DOHH2 (cell line): Measurements from ENCODE around the gene NAA11.

Experiments used
- H3F3A ChIP-seq: fragments of 200-600 bp; sonication (generic), shearing (Covaris generic); 2 replicates; pipeline ENCODE4 v1.6.0; 2016; ENCODE audit warnings: antibody characterized with exemption, mild to moderate bottlenecking; ENCODE audit not compliant: control insufficient read depth, insufficient read depth
- H3K27ac ChIP-seq: fragments of 200-600 bp; sonication (generic); 2 replicates; pipeline ENCODE4 v1.5.1; 2014; ENCODE audit warnings: low read depth, mild to moderate bottlenecking, low read length, moderate library complexity
- H3K27me3 ChIP-seq: fragments of 200-600 bp; sonication (generic); 2 replicates; pipeline ENCODE4 v1.6.1; 2014; ENCODE audit warnings: mild to moderate bottlenecking, low read length, mixed read lengths; ENCODE audit not compliant: control insufficient read depth
- H3K36me3 ChIP-seq: fragments of 200-600 bp; sonication (generic); 2 replicates; pipeline ENCODE4 v1.6.1; 2014; ENCODE audit warnings: mild to moderate bottlenecking, low read length, moderate library complexity, mixed read lengths; ENCODE audit not compliant: control insufficient read depth
- H3K4me1 ChIP-seq: fragments of 200-600 bp; sonication (generic); 2 replicates; pipeline ENCODE4 v1.6.1; 2014; ENCODE audit warnings: mild to moderate bottlenecking, low read length, mixed read lengths; ENCODE audit not compliant: control insufficient read depth
- H3K4me2 ChIP-seq: fragments of 200-600 bp; sonication (generic); 2 replicates; pipeline ENCODE4 v1.6.0; 2014; ENCODE audit warnings: mild to moderate bottlenecking, low read length, moderate library complexity
- H3K4me3 ChIP-seq: fragments of 200-600 bp; sonication (generic); 2 replicates; pipeline ENCODE4 v1.5.1; 2014; ENCODE audit warnings: mild to moderate bottlenecking, low read length, mixed read lengths
- H3K79me2 ChIP-seq: fragments of 200-600 bp; sonication (generic); 2 replicates; pipeline ENCODE4 v1.6.1; 2014; ENCODE audit warnings: mild to moderate bottlenecking, low read length, mixed read lengths; ENCODE audit not compliant: control insufficient read depth
- H3K9me2 ChIP-seq: fragments of 200-600 bp; sonication (generic); replicated peaks from 2 replicates; pipeline ENCODE4 v1.6.1; 2014; ENCODE audit warnings: mild to moderate bottlenecking, low read length, mixed read lengths; ENCODE audit not compliant: control insufficient read depth
- H3K9me3 ChIP-seq: fragments of 200-600 bp; sonication (generic); 2 replicates; pipeline ENCODE4 v1.6.1; 2014; ENCODE audit warnings: antibody characterized with exemption, low read length, mixed read lengths; ENCODE audit not compliant: control insufficient read depth, insufficient read depth
- H4K20me1 ChIP-seq: fragments of 200-600 bp; sonication (generic); 2 replicates; pipeline ENCODE4 v1.6.0; 2014; ENCODE audit warnings: low read depth, mild to moderate bottlenecking, antibody characterized with exemption, low read length, moderate library complexity; ENCODE audit not compliant: control insufficient read depth, insufficient read depth
- EZH2phosphoT487 ChIP-seq: fragments of 200-600 bp; sonication (generic); IDR thresholded peaks from 2 replicates; pipeline ENCODE4 v1.6.1; 2017; ENCODE audit warnings: borderline replicate concordance, mild to moderate bottlenecking, antibody characterized with exemption, low read length, moderate library complexity, mixed read lengths
- TF ChIP-seq, protein P1 (sequence below): fragments of 200-600 bp; sonication (generic); IDR thresholded peaks from one replicate; pipeline ENCODE4 v1.5.1; 2014; ENCODE audit warnings: antibody characterized with exemption, mild to moderate bottlenecking, low read depth, low read length; ENCODE audit not compliant: poor library complexity, severe bottlenecking

The NAA11 gene

DNA sequence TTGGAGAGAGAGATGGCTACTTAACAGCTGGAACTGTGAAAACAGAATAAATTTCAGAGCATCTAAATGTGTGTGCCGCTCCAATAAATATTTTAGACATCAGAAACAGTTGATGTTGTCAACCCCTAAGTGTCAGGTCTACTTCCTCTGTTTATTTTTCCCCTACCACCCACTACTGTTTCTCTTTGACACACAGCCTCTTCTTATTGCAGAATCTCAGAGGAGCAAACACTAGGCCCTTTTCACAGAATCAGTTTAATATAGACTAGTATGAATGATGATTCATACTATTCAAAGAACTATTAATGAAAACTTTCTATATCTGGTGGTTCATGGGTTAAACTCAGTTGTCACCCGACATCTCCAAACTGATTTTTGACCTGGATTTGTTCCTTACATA lies 33.9 kb downstream of the NAA11 start:
- no peak overlapping the region for H3K4me3 ChIP-seq
- H3K9me2 ChIP-seq: no peaks in the 10 kb centered on the region
- no peaks in the 10 kb centered on the region for H4K20me1 ChIP-seq
- no peak overlapping the region for H3K27ac ChIP-seq
- TF ChIP-seq, protein P1, sequence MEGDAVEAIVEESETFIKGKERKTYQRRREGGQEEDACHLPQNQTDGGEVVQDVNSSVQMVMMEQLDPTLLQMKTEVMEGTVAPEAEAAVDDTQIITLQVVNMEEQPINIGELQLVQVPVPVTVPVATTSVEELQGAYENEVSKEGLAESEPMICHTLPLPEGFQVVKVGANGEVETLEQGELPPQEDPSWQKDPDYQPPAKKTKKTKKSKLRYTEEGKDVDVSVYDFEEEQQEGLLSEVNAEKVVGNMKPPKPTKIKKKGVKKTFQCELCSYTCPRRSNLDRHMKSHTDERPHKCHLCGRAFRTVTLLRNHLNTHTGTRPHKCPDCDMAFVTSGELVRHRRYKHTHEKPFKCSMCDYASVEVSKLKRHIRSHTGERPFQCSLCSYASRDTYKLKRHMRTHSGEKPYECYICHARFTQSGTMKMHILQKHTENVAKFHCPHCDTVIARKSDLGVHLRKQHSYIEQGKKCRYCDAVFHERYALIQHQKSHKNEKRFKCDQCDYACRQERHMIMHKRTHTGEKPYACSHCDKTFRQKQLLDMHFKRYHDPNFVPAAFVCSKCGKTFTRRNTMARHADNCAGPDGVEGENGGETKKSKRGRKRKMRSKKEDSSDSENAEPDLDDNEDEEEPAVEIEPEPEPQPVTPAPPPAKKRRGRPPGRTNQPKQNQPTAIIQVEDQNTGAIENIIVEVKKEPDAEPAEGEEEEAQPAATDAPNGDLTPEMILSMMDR: no peak
- no peak for TF ChIP-seq EZH2phosphoT487
- no peaks in the 10 kb centered on the region for H3K27me3 ChIP-seq
- H3F3A ChIP-seq: no peaks in the 10 kb centered on the region
- H3K4me2 ChIP-seq: no peak overlapping the region
- no peaks in the 10 kb centered on the region for H3K79me2 ChIP-seq
- H3K9me3 ChIP-seq: no peaks in the 10 kb centered on the region
- no peaks in the 10 kb centered on the region for H3K4me1 ChIP-seq
- no peaks in the 10 kb centered on the region for H3K36me3 ChIP-seq

DNA sequence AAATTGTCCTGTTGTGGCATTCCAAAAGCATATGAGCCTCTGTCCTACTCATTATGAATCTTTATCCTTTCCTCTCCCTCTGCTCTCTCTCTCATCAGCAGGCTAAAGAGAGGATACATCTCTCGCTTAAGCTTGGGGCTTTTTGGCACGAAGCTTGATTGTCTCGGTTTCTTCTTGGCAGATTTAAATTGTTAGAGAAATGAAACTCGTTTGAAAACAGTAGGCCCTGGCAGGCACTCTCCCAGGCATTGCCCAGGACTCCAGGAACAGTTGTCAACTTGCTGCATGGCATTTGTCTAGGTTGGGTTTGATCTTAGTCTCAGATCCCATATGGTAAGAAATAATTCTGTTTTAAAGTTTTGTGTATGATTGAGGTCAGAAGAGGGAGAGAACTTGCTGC lies 35.5 kb downstream of the NAA11 start:
- H4K20me1 ChIP-seq: no peaks in the 10 kb centered on the region
- no peaks in the 10 kb centered on the region for H3K36me3 ChIP-seq
- no peaks in the 10 kb centered on the region for H3K9me3 ChIP-seq
- no peak overlapping the region for H3K4me3 ChIP-seq
- no peaks in the 10 kb centered on the region for H3K9me2 ChIP-seq
- H3K4me1 ChIP-seq: no peaks in the 10 kb centered on the region
- H3K79me2 ChIP-seq: no peaks in the 10 kb centered on the region
- H3K27ac ChIP-seq: no peak overlapping the region
- TF ChIP-seq EZH2phosphoT487: no peak
- TF ChIP-seq, protein P1: no peak
- H3K4me2 ChIP-seq: no peak overlapping the region
- H3K27me3 ChIP-seq: no peaks in the 10 kb centered on the region
- H3F3A ChIP-seq: no peaks in the 10 kb centered on the region

DNA sequence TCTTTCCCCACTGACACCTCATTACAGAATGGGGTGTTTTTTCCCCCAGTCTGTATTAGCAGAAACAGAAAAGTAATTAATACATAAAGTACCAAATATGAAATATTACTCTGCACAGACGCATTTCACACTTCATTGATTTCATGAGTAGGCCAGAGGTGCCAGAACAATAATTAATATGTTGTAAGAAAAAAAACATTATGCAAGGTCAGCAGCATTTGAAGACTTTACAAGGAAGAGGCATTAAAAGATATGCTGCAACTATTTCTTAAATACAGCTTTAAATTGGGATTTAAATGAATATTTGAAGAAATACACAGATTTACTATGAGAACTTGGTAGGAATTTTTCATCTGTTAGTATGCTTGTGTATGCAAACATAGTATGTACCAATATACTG lies 37.7 kb downstream of the NAA11 start:
- no peaks in the 10 kb centered on the region for H3K9me2 ChIP-seq
- no peaks in the 10 kb centered on the region for H4K20me1 ChIP-seq
- H3K27ac ChIP-seq: no peak overlapping the region
- no peak overlapping the region for H3K4me2 ChIP-seq
- no peaks in the 10 kb centered on the region for H3K4me1 ChIP-seq
- H3K79me2 ChIP-seq: no peaks in the 10 kb centered on the region
- TF ChIP-seq EZH2phosphoT487: no peak
- TF ChIP-seq, protein P1: no peak
- H3K27me3 ChIP-seq: no peaks in the 10 kb centered on the region
- no peaks in the 10 kb centered on the region for H3K36me3 ChIP-seq
- H3K4me3 ChIP-seq: no peak overlapping the region
- H3F3A ChIP-seq: no peaks in the 10 kb centered on the region
- H3K9me3 ChIP-seq: no peaks in the 10 kb centered on the region

DNA sequence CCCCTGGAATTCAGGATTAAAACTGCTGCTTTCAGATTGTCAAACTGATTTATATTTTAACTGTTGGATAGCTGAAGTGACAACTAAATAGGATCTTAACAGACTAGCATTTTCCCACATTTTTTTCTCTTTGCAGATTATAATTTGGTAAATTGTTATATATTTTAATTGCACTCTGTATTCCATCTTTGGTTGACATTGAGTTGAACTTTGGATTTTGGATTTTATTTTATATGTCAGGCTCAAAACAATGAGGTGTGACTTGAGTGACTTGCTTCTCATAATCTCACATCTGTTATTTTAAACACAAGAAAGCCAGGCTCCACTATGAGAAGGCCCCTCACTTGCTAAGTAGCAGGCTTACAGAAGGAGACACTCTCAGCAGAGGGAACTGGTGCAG lies 38.1 kb downstream of the NAA11 start:
- no peak overlapping the region for H3K27ac ChIP-seq
- H3K9me2 ChIP-seq: no peaks in the 10 kb centered on the region
- H4K20me1 ChIP-seq: no peaks in the 10 kb centered on the region
- no peaks in the 10 kb centered on the region for H3F3A ChIP-seq
- no peak overlapping the region for H3K4me2 ChIP-seq
- H3K9me3 ChIP-seq: no peaks in the 10 kb centered on the region
- no peaks in the 10 kb centered on the region for H3K27me3 ChIP-seq
- no peaks in the 10 kb centered on the region for H3K79me2 ChIP-seq
- TF ChIP-seq EZH2phosphoT487: no peak
- TF ChIP-seq, protein P1: no peak
- H3K4me3 ChIP-seq: no peak overlapping the region
- H3K36me3 ChIP-seq: no peaks in the 10 kb centered on the region
- no peaks in the 10 kb centered on the region for H3K4me1 ChIP-seq
